NCI-H345 treated with DMSO at 0.1 percent for 48 hours (cell line): Measurements from ENCODE around the gene CHURC1.
A peak's percentile ranks its signal among the peaks of the same experiment; 100 is the strongest.

Experiments
- DNase-seq: peaks from one replicate; lab custom pipeline; 2025; ENCODE audit not compliant: unreplicated experiment; lab: John Stamatoyannopoulos, UW

CHURC1 gene

GRCh38 chr14:64937821-64938193, 23.6 kb downstream of the CHURC1 start:
- DNase-seq: no peak

DNA sequence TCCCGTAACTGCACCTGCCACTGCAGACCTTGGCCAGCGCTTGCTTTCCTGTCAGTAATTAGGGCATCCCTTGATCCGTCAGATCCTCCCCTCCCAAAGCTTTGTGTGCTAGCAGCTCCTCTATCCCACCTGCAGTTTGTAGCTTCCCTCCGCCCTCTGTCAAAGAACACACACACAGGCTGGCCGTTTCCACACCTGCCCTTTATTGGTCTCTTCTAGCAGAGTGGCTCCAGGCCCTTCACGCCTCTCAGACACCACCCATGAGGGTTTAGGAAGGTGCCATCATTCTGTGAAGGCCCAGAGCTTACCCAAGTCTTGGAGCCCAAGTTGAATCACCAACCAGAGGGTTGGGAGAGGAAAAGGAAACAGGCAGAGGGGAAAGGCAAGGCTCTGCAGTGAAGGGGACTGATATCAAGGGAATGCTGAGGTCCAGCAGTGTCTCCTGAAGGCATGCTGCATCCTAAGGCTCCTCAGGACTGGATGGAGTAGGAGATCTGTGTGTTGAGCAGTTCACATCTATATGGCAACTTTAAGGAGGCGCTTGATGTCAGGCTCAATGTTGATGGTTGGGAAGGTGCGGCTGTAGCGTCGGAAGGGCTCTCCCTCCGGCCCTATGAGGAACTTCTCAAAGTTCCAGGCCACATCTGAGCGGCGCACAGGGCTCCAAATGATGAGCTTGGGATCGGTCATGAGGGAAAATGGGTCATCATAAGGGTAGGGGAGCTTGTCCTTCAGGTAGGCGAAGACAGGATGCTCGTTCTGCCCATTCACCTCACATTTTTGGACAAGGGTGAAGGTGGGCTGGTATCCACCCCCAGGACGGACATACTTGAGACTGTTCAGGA, 24.9 kb downstream of the CHURC1 start:
- DNase-seq: peak; percentile 62

- DNase-seq: no peak
These were observed 25.5 kb downstream of the CHURC1 start for GRCh38 chr14:64939817-64940190.

DNA sequence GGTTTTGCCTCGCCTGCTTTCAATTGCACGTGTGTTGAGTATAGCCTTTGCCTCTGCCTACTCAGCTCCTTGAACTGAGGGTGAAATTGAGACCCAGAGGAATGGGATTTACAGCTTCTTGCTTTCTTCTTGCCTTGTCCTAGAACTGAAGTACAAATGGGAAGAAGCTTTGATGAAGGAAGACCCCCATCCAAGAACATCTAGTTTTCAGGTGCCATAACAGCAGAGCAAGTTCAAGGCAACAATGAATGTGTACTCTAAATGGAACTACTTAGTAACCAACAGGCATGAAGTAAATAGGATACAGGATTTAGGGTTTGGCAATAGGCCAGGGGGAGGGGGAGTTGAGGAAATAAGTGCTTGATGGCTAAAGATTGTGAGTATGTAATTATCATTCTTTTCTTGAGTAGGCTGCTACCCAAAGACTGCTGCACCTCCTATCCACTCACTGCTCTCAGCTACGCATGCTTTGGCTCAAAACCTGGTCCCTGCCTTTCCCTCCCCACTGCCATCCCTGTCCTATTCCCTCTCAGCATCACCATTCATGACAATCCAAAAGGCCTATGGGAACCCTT, 26.2 kb downstream of the CHURC1 start:
- peak; percentile 14 for DNase-seq

GRCh38 chr14:64942531-64943111, 28.4 kb downstream of the CHURC1 start, which contains the start of gene GPX2:
Gene GPX2 (minus strand): TSS chr14:64942745. CDS start chr14:64942726, 19 bp downstream.
- peak; percentile 92 for DNase-seq

- no peak for DNase-seq
These were observed 29.3 kb downstream of the CHURC1 start for GRCh38 chr14:64943556-64943955.

DNA sequence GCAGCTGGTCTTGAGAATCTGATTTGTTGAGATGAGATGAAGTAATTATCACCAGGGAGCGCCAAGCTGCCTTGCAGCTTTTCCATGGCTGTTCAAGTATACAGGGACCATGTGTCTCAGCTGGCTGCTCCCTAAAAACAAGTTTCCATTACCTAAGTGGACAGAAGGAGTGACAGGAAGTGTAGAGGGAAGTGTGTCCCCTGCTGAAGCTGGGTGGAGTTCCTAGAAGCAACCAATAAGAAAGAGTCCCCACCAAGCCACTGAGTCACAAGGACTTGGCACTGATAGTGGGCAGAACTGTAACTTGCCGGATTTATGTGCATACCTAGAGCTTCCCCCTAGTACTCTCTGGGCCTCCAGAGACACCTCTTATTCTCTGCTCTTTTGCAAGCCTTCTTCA, 29.8 kb downstream of the CHURC1 start:
- DNase-seq: no peak

DNA sequence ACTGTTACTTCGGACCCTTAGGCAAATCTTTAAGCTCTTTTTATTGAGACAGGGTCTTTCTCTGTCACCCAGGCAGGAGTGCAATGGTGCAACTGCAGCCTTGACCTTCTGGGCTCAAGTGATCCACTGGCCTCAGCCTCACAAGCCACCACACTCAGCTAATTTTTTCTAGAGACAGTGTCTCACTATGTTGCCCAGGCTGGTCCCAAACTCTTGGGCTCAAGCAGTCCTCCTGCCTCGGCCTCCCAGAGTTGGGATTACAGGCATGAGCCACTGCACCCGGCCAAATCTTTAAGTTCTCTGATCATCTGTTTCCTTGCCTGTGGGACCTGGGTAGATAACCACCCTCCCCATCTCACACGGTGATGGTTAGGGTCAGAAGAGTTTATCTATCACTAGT, 30.6 kb downstream of the CHURC1 start:
- no peak for DNase-seq

DNA sequence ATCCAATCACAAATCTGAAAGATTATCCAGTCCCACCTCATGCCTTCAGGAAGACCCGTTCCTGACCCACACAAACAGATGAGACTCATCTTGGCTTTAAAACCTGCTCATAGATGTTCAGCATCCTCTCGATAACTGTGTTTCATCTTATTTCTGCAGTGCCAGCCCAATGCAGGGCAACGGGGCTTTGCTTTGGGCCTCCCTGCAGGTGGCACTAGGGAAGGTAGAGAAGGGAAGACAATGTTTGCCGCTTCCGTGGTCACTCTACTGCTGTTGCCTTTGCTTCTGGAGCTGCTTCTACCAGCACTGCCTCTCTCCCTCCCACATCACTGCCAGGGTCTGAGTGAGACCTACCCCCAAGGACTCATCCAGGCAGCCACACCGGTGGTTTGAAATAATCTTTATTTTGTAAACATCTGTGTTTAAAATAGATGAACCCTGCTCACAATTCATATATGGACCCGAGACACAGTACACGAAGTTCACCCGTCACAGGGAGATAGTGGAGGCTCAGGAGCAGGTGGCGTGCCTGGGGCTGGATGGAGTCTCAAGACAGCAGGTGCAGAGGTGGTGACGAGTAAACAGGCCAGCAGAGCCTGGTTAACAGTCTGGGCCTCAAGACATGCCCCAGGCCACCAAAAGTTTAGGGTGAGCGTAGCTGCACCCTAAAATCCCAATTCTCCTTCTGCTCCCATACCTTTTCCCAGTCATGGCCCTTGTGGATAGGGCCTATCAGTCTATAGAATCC, 31.4 kb downstream of the CHURC1 start:
- no peak for DNase-seq

DNA sequence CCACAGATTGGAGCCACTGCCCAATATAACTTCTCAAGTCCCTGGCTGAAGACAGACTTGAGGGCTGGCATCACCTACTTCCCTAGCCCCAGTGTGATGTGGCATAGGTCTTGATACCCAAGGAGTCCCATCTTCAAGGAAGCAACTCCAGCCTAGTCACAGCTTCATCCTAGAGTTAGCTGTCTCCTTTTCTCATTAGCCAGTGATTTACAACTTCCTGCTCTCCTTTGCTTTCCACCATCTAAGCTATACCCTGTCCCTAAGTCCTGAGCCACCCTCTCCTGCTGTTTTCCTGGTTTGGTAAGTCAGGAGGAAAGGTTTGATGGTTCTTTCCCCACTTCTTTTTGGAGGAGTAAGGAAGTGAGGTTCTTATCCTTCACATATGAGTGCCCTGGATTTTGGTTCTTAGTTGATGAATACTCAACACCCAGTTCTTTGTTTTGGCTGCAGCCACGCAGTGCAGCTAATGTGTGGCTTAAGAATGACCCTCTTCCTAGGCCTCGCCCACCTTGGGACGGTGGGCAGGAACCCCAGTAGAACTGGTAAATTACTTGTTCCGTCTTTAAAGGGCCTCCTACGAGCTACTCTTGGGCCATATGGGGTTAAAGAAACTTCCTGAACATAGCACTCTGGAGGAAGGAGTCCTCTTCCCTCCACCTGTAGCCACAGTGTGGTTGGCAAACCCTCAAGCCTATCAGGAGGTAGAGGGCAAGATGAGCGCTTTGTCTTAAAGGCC, 32.2 kb downstream of the CHURC1 start:
- DNase-seq: no peak

- DNase-seq: no peak
These were observed 33.7 kb downstream of the CHURC1 start for GRCh38 chr14:64947710-64948611.

- no peak for DNase-seq
These were observed 34.5 kb downstream of the CHURC1 start for GRCh38 chr14:64948612-64949210.

DNA sequence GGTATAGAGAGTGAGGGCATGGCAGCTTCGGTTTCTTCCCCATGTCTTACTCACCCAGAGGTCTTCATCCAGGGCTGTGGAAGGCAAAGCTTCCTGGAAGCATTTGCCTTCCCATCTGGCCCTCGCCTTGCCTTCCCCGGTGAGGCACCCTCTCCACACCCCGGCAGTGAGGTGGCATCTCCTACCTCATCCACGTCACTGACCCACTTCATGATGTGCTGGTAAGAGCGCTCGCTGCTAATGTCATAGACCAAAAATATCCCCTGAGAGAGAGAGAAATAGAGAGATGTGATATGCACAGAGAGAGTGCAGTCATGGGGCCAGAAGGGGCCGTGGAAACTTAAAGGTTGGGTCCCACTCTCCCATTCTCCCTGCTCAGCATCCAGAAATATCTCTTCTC, 36.6 kb downstream of the CHURC1 start:
- DNase-seq: no peak

GRCh38 chr14:64951291-64951690, 37.0 kb downstream of the CHURC1 start:
- DNase-seq: no peak

DNA sequence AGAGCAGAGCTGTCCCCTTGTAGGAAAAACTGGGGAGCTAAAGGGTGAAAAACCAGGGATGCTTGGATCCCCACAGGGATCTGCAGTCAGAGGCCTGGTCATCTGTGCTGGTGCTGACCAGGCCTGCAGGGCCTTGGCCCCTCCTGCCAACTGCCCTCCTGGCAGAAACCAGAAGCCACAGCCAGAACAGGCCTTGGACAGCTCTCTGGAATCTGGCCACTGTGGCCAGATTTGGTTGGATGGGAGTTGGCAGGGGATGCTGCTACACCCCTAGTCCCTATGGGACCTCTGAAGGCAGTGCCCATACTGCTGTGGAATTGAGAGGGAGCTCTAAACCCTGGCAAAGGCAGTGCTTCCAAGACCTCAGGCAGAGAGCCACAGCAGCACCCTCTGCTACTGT, 37.5 kb downstream of the CHURC1 start:
- DNase-seq: no peak

DNA sequence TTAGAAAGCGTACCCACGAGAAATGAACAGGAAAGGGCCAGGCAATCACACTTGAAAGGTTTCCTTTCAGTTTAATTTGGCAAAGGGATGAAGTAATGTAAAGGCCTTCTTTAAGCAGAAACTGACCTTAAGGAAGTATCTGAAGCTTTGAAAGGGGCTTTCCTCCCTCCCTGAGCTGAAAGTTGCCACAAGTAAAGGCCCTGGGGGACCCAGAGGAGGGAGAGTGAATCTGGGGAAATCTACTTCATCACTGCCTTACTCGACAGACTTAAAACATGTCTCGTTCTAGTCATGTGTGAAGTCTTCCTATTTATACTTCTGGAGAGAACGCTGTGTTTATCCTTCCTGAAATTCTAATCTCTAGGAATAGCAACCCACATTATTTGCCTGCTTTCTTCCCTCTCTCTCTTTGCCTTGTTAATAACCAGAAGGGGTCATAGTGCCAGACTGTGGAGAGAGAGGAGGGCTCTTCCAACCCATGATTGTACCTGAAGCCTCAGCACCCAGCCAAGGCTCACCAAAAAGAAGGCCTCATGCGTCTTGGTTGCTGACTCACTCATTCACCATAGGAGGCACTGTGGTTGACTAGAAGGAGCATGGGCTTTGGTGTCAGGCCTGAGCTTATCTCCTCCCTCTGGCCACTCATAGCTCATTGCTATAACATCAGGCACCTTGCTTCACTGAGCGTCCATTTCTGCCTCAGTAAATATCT, 38.5 kb downstream of the CHURC1 start:
- no peak for DNase-seq

DNA sequence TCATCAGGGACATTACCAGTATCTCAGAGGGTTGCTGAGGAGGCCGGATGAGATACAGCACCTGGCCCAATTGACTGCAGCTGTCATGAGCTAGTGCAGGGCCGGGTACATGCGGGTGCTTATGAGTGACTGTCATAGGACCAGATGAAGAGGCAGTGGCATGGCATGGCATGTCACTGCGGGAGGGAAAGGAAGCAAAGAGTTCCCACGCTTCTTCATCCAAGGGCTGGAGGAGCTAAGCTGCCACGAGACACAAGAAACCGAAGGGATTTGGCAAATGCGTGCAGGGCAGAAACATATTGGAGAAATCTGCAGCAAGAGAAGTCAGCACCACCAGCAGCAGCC, 39.0 kb downstream of the CHURC1 start:
- DNase-seq: no peak

DNA sequence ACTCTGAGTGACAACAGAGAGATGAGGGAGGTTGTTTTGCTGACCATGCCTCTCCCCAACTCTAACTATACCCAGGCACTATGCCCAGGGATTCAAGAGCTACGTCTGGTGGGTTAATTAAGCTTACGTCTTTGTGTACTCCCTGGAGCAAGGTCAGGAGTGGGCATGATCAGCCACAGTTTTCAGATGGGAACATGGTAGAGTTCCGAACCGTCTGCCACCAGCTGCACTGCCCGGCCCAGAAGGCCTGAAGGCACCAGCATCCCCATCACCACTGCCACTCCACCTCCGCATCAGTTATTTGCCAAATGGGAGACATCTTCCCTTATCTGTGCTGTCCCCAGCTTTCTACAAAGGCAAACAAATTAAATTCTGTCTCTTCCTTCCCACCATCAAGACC, 39.4 kb downstream of the CHURC1 start:
- DNase-seq: no peak
